MM.1S (cell line): ENCODE data around the gene TRIM72.

Experiments
- CTCF ChIP-seq: fragments of 300-600 bp; sonication (generic); IDR thresholded peaks from 2 replicates; pipeline ENCODE4 v1.5.1; 2016; ENCODE audit warnings: antibody characterized with exemption, low read length, mixed read lengths
- EZH2 ChIP-seq: fragments of 300-600 bp; sonication (generic); optimal IDR thresholded peaks from 2 replicates; pipeline ENCODE3; 2017; ENCODE audit warnings: low read depth, mild to moderate bottlenecking, antibody characterized with exemption, low read length, mixed read lengths
- EZH2phosphoT487 ChIP-seq: fragments of 300-600 bp; sonication (generic); IDR thresholded peaks from 2 replicates; pipeline ENCODE4 v1.6.1; 2018; ENCODE audit warnings: antibody characterized with exemption, low read length

GRCh38 chr16:31269541-31269940 is 55.6 kb downstream of the TRIM72 start:
- no peak for TF ChIP-seq CTCF
- TF ChIP-seq EZH2: no peak
- no peak for TF ChIP-seq EZH2phosphoT487
